A549 treated with RU486 at 1 μM for 4 hours (cell line): ENCODE measurements around the gene SUCO. TPM values are rescaled to one million over a fixed set of nuclear protein-coding genes. Genes with fewer than 3 reads are reported as not detected.

ENCODE experiments used
- total RNA-seq: library from RNA; stranded (reverse); fragments of 200-300 nt; extraction: Qiagen RNA extraction; gene quantifications from 5 replicates; pipeline ENCODE4 v1.2.3, GENCODE V29; 2022; ENCODE audit warnings: low read depth

SUCO gene
- 5.4 to 11.8 TPM (median 10.6 TPM) in 5 replicates for total RNA-seq

DNA sequence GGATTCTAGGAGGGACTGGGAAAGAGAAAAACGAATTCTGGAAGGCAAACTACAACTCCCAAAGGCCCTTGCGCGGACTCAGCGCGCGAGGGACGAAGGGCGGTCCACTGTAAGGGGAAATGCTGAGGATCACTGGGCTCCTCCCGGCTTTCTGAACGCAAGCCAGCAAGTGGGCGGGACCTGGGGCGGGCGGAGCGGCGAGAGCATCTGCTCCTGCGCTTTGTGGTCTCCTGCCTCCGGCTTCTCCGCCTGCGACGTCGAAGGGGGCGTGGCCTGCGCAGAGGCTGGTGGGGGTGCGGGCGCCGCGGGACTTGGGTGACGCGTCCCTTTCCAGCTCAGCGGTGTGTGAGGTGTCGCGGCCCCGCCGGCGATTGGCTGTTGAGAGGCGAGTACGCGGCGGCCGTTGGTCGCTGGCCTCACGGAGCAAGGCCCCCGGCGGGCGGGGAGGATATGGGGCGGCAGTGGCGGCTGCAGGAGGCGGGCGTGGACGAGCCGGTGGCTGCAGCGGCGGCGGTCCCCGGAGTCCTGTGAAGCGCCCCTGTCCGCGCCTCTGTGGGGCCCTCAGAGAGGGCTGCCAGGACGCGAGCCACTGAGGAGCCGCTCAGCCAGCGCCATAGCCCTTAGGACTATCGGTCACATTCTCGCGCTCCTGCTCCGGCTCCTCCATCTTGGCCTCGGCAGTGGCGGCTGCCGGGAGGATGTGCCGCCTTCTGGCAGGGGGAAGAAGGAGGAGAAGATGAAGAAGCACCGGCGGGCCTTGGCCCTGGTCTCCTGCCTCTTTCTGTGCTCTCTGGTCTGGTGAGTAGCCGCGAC is at the start of gene SUCO:
SUCO (plus strand) TSS at position 451 of the 813 bp plus-strand sequence; CDS start at position 737, 286 bp downstream.

DNA sequence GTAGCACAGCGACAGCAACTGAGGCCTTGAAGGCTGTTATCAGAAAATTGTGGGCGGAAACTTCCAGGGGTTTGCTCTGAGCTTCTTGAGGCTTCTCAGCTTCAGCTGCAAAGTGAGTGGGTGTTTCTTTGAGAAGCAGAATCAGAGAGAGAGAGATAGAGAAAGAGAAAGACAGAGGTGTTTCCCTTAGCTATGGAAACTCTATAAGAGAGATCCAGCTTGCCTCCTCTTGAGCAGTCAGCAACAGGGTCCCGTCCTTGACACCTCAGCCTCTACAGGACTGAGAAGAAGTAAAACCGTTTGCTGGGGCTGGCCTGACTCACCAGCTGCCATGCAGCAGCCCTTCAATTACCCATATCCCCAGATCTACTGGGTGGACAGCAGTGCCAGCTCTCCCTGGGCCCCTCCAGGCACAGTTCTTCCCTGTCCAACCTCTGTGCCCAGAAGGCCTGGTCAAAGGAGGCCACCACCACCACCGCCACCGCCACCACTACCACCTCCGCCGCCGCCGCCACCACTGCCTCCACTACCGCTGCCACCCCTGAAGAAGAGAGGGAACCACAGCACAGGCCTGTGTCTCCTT is 126.0 kb downstream of the SUCO start, which contains the start of gene FASLG:
FASLG (plus strand) TSS at position 233 of the 583 bp plus-strand sequence; CDS start at position 332, 99 bp downstream.

Other genes with a start within 250 kb of the SUCO start
- not detected in 5 replicates for gene C1orf105, start 112.5 kb upstream of the SUCO start, total RNA-seq
- gene PIGC, start 89.1 kb upstream of the SUCO start, total RNA-seq: 29.3 to 41.4 TPM (median 38.1 TPM) in 5 replicates
- gene FASLG, start 126.0 kb downstream of the SUCO start, total RNA-seq: not detected in 5 replicates